Measurements from ENCODE around the gene H3-3A.
A peak's percentile ranks its signal among the peaks of the same experiment; 100 is the strongest.

Gene H3-3A

GRCh38 chr1:226062558-226063223 is at the start of gene H3-3A:
Gene H3-3A (plus strand): TSS chr1:226062716. CDS start chr1:226064352, 1,636 bp downstream.
- peak; percentile 93 for DNase-seq (ENCODE audit: low read depth, low spot score)

GRCh38 chr1:226017070-226017469 is 45.4 kb upstream of the H3-3A start:
- no peak for DNase-seq (ENCODE audit: low read depth, low spot score)

- DNase-seq (ENCODE audit: low read depth, low spot score): no peak
These were observed 42.9 kb upstream of the H3-3A start for GRCh38 chr1:226019572-226019971.

GRCh38 chr1:226021401-226021800 is 41.1 kb upstream of the H3-3A start:
- no peak for DNase-seq (ENCODE audit: low read depth, low spot score)

- no peak for DNase-seq (ENCODE audit: low read depth, low spot score)
These were observed 40.7 kb upstream of the H3-3A start for GRCh38 chr1:226021801-226022200.

- no peak for DNase-seq (ENCODE audit: low read depth, low spot score)
These were observed 38.8 kb upstream of the H3-3A start for GRCh38 chr1:226023735-226024134.

GRCh38 chr1:226026833-226027232 is 35.7 kb upstream of the H3-3A start:
- no peak for DNase-seq (ENCODE audit: low read depth, low spot score)

GRCh38 chr1:226027538-226028217 is 34.8 kb upstream of the H3-3A start:
- DNase-seq (ENCODE audit: low read depth, low spot score): no peak

- no peak for DNase-seq (ENCODE audit: low read depth, low spot score)
These were observed 33.4 kb upstream of the H3-3A start for GRCh38 chr1:226029093-226029496.

GRCh38 chr1:226029568-226030225 is 32.8 kb upstream of the H3-3A start:
- no peak for DNase-seq (ENCODE audit: low read depth, low spot score)

GRCh38 chr1:226033582-226033981 is 28.9 kb upstream of the H3-3A start:
- DNase-seq (ENCODE audit: low read depth, low spot score): no peak

GRCh38 chr1:226033991-226034390 is 28.5 kb upstream of the H3-3A start:
- no peak for DNase-seq (ENCODE audit: low read depth, low spot score)

GRCh38 chr1:226034482-226034881 is 28.0 kb upstream of the H3-3A start:
- no peak for DNase-seq (ENCODE audit: low read depth, low spot score)

GRCh38 chr1:226035915-226036314 is 26.6 kb upstream of the H3-3A start:
- peak; percentile 14 for DNase-seq (ENCODE audit: low read depth, low spot score)

GRCh38 chr1:226038661-226039060 is 23.9 kb upstream of the H3-3A start:
- DNase-seq (ENCODE audit: low read depth, low spot score): no peak

- DNase-seq (ENCODE audit: low read depth, low spot score): no peak
These were observed 21.1 kb upstream of the H3-3A start for GRCh38 chr1:226041419-226041818.

- DNase-seq (ENCODE audit: low read depth, low spot score): no peak
These were observed 17.9 kb upstream of the H3-3A start for GRCh38 chr1:226044514-226045101.

GRCh38 chr1:226046240-226046639 is 16.3 kb upstream of the H3-3A start:
- no peak for DNase-seq (ENCODE audit: low read depth, low spot score)

GRCh38 chr1:226047495-226047894 is 15.0 kb upstream of the H3-3A start:
- DNase-seq (ENCODE audit: low read depth, low spot score): no peak

- DNase-seq (ENCODE audit: low read depth, low spot score): no peak
These were observed 13.6 kb upstream of the H3-3A start for GRCh38 chr1:226048886-226049285.

- no peak for DNase-seq (ENCODE audit: low read depth, low spot score)
These were observed 12.4 kb upstream of the H3-3A start for GRCh38 chr1:226050133-226050532.

GRCh38 chr1:226051365-226051764 is 11.2 kb upstream of the H3-3A start:
- no peak for DNase-seq (ENCODE audit: low read depth, low spot score)

Measured in ELF-1 (cell line).